Keratinocyte (primary cell): ENCODE data around the gene NTHL1.

ENCODE experiments used
- CTCF ChIP-seq, 3 experiments: IDR thresholded peaks in 1 of 3; conservative IDR thresholded peaks in 1 of 3; optimal IDR thresholded peaks in 1 of 3; 2 replicates in 2 of 3; 3 replicates in 1 of 3; pipeline versions ENCODE3 to v1.5.1; 2011; ENCODE audit warnings: low read length in 3 of 3, mild to moderate bottlenecking in 3 of 3, moderate library complexity in 2 of 3, control low read depth in 1 of 3, inconsistent platforms in 1 of 3; ENCODE audit not compliant: insufficient read depth in 2 of 3; ENCODE audit errors: extremely low read depth in 1 of 3
- EZH2 ChIP-seq: IDR thresholded peaks from one replicate; pipeline ENCODE4 v1.6.1; 2012; ENCODE audit warnings: inconsistent platforms, mild to moderate bottlenecking, low read length, moderate library complexity

GRCh38 chr16:2092866-2093265 is 45.2 kb upstream of the NTHL1 start:
- TF ChIP-seq CTCF (optimal IDR thresholded peaks at IDR 0.05 in 1 of 3, IDR thresholded peaks at IDR 0.05 in 1 of 3, conservative IDR thresholded peaks at IDR 0.05 in 1 of 3; ENCODE audit: extremely low read depth in 1 of 3, insufficient read depth in 2 of 3, low read length in 3 of 3) (no peak), EZH2 (no peak)
